AG08396 (cell line): ENCODE results near the gene PMIS2.

Source experiments
- DNase-seq: peaks from one replicate; pipeline ENCODE4 v3.0.0; 2012; ENCODE audit warnings: low spot score, mixed read lengths

PMIS2 gene

DNA sequence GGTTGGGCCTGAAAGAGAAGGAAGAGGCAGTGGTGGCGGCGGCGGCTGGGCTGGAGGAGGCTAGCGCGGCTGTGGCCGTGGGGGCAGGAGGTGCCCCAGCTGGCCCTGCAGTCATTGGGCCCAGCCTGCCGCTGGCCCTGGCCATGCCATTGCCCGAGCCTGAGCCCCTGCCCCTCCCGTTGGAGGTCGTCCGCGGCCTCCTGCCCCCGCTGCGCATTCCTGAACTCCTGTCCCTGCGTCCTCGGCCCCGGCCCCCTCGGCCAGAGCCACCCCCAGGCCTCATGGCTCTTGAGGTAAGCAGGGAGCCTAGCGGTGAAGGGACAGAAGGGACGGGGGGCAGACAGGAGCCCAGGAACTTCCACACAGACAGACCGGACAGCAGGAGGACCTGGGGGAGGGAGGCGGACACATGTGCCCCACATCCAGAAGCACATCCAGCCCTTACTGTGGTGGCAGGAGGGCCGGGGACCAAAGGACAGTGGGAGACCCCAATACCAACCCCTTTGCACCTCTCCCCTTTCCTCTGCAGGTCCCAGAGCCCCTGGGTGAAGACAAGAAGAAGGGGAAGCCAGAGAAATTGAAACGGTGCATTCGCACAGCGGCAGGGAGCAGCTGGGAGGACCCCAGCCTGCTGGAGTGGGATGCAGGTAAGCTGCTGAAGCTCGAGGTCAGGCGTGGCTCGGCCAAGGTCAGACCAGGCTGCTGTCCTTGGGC is 47.9 kb downstream of the PMIS2 start:
- DNase-seq = no peak

DNA sequence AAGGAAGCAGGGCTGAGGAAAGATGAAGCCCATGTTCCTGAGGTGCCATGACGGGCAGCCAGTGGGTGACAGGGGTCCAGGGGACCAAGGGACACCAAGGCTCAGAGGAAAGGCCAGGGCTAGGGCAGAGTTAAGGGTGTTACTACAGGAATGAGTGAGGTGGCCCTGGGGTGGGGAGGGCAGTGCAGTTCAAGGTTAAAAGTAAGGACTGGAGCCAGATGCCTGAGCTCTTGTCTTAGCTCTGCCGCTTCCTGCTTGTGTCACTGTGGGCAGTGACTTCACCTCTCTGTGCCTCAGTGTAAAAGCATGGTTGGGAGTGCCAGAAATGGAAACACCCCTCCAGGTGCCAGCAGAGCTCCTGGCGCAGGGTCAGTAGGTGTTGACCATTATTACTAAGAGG is 50.7 kb downstream of the PMIS2 start:
- DNase-seq = no peak
